Activated T-helper 1 cell treated with Interleukin-2 at 50 U/mL for 16 hours (primary cell): ENCODE data around the gene RBAK.
"Not testable (repeated sequence)": the region's sequence is repeated elsewhere in the genome, so short reads cannot be mapped to it uniquely, and the experiment has no call there.

Source experiments
- DNase-seq: peaks from one replicate; pipeline ENCODE4 v3.0.0-alpha.2; 2020; ENCODE audit warnings: low read depth

Gene RBAK

DNA sequence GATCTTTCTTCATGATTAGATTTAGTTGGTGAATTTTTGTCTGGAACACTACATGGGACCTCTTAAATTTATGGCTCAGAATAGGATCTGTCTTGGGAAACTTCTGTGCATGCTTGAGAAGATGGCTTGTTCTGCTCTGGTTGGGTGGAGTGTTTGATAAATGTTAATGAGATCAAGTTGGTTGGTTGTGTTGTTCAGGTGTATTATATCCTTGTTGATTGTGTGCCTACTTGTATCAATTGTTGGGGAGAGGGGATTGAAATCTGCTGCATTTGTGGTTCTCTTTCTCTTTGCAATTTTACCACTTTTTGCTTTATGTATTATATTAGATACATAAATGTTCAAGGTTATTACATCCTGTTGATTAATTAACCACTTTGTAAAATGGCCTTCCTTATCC, 6.1 kb downstream of the RBAK start:
- DNase-seq: not testable (repeated sequence)

DNA sequence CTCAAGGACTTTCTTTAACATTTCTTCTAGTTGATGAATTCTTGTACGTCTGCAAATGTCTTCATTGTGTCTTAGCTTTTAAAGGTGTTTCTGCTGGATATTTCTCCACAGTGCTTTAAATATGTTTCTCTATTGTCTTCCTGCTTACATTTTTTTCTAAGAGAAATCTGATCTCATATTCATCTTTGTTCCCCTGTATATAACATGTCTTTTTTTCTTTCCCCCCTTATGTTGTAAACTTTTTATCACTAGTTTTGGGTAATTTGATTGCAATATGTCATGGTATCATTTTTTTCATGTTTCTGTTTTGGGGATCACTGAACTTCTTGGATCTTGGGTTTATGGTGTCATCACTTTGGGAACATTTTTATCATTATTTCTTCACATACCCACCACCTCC, 7.5 kb downstream of the RBAK start:
- DNase-seq: no peak

DNA sequence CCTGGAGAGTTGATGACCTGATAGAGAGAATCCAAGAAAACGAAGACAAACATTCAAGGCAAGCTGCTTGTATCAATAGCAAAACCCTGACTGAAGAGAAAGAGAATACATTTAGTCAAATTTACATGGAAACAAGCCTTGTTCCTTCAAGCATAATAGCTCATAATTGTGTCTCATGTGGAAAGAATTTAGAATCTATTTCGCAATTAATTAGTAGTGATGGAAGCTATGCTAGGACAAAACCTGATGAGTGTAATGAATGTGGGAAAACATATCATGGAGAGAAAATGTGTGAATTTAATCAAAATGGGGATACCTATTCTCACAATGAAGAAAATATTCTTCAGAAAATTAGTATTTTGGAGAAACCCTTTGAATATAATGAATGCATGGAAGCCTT, 18.0 kb downstream of the RBAK start:
- no peak for DNase-seq

DNA sequence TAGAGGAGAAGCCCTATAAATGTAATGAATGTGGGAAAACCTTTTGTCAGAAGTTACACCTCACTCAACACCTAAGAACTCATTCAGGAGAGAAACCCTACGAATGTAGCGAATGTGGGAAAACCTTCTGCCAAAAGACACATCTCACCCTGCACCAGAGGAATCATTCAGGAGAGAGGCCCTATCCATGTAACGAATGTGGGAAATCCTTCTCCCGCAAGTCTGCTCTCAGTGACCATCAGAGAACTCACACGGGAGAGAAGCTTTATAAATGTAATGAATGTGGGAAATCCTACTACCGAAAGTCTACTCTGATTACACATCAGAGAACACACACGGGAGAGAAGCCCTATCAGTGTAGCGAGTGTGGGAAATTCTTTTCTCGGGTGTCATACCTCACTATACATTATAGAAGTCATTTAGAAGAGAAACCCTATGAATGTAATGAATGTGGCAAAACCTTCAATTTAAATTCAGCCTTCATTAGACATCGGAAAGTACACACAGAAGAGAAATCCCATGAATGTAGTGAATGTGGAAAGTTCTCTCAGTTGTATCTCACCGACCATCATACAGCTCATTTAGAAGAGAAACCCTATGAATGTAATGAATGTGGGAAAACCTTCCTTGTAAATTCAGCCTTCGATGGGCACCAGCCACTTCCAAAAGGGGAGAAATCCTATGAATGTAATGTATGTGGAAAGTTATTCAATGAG, 18.9 kb downstream of the RBAK start:
- no peak for DNase-seq

DNA sequence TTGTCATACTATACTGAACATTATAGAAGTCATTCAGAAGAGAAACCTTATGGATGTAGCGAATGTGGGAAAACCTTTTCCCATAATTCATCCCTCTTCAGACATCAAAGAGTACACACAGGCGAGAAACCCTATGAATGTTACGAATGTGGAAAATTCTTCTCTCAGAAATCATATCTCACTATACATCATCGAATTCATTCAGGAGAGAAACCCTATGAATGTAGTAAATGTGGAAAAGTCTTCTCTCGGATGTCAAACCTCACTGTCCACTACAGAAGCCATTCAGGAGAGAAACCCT, 19.4 kb downstream of the RBAK start:
- DNase-seq: no peak

DNA sequence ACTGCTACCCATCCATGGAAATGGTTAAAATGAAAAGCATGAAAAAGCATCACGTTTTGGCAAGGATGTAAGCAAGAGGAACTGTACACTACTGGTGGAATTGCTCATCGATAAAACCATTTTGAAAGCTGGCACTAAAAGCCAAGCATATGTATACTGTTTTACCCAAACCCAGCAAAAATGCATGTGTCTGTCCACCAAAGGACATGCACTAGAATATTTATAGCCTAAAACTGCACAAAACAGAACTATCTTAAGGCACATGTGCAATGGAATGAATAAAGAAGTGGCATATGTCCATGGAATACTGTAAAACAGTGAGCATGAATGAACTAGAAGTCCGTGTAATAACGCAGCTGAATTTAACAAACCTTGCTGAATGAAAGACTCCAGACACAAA, 22.9 kb downstream of the RBAK start:
- DNase-seq: no peak

DNA sequence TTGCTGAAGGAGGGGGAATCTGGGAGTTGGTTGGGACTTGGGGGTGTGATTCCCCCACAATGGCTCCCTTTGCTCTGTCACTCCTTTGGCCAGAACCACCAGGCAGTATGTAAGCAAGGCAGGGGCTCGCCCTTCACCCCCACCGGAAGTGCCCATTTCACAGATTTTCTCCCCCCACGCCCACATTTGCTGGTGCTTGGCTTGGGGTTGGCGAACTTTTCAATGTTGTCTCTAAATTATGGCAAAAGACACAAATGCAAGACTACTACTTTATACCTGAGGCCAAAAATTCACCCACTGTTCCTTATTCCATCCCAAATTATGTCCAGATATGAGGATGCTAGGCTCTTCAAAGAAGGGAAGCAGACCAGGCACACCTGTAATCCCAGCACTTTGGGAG, 24.5 kb downstream of the RBAK start:
- no peak for DNase-seq

DNA sequence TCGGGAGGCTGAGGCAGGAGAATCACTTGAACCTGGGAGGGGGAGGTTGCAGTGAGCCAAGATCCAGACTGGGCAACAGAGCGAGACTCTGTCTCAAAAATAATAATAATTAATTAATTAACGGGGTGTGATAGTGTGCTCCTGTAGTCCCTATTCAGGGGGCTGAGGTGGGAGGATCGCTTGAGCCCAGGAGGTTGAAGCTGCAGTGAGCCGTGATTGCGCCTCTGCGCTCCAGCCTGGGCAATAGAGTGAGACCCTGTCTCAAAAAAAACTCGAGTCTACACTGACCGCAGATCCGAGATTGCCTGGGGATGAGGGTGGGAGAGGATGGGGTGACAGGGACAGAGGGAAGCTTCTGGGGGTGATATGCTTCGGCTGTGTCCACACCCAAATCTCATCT, 29.5 kb downstream of the RBAK start:
- not testable (repeated sequence) for DNase-seq

DNA sequence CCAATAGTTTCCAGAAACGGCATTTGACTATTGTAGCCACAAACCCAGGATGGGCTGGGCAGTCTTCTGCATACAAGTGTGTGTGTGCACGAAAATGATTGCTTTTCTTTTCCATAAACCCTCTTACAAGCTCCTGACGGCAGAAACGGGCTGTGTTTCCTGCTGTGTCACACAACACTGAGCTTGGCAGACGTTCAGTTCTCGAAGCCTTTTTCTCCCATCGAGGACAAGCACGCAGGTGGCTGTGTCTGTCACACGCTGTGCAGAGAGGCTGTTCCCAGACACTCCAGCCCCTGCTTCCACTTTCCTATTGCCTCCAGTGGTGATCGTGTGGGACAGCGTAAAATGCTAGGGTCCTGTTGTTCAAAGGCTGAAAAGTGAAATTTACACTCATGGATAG, 32.1 kb downstream of the RBAK start:
- DNase-seq: no peak

DNA sequence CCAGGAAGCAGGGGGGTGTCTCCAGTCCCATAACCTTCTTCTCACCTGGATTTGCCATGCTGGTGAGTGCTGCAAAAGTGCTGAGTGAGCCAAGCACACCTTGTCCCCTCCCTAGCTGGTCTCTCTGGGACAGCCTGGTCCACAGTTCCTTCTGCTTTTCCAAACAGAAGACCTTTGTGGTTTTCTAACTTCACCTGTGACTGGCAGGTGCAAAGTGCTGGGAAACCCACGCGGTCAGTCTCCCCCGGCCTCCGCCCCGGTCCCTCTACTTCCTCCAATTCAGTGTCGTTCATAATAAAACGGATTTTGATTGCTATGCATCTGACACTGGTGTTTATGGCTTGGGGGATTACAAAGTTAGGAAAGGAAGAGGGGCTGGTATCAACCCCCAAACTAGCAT, 37.1 kb downstream of the RBAK start:
- no peak for DNase-seq

DNA sequence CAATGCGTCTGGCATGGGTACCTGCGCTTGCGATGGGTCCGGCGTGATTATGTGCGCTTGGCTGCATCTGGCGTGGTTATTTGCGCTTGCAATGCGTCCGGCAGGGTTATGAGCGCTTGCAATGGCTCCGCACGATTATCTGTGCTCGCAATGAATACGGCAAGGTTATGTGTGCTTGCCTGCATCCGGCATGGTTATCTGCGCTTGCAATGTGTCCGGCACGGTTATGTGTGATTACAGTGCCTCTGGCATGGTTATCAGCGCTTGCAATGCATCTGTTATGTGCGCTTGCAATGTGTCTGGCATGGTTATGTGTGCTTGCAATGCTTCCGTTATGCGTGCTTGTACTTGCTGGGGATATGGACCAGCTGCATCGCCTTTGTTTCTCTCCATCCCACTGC, 37.7 kb downstream of the RBAK start:
- DNase-seq: no peak

DNA sequence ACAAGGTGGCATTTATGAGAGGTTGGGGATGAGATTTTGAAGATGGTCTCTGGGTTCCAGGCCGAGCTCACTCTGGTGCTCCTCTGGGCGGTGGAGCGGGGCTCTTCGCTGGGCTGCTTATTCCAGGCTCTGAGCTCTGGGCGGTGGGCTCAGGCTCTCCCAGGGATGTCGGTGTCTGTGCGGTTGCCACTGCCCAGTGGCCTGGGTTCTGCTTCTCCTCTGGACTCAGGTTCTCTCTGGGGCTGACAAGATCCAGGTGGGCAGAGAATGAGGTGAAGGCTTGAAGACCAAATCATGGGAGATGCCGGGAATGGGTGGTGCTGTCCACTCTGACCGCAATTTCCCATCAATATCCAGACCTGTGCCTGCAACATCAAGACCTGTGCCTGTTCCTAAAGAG, 40.6 kb downstream of the RBAK start:
- no peak for DNase-seq

DNA sequence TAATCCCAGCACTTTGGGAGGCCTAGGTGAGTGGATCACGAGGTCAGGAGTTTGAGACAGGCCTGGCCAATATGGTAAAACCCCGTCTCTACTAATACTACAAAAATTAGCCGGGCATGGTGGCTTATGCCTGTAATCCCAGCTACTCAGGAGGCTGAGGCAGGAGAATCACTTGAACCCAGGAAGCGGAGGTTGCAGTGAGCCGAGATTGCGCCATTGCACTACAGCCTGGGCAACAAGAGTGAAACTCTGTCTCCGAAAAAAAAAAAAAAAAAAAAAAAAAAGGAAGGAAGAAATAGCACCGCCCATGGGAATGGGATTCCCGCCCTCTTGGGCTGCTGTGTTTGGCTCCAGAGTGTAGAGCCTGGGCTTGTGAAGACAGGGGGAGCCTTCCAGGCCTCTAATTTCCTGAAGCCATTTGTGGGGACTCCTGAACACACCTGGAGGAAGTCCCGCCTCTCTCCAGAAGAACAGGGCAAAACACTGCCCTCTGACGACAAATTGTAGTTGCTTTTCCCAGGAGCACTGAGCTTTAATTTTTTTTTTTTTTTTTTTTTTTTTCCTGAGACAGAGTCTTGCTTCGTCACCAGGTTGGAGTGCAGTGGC, 42.7 kb downstream of the RBAK start:
- DNase-seq: not testable (repeated sequence)

DNA sequence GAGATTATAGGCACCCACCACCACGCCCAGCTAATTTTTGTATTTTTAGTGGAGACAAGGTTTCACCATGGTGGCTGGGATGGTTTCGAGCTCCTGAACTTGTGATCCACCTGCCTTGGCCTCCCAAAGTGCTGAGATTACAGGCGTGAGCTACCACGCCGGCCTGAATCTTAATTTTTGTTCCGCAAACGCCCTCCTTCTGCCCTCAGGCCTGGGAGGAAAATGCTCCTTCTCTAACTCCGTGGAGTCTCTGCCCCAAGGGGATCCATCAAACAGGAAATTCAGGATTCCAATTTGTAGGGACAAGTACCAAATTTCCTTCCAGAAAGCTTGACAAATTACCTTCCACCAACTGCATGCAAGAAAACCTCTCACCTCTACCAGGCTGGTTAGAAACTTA, 43.2 kb downstream of the RBAK start:
- no peak for DNase-seq

DNA sequence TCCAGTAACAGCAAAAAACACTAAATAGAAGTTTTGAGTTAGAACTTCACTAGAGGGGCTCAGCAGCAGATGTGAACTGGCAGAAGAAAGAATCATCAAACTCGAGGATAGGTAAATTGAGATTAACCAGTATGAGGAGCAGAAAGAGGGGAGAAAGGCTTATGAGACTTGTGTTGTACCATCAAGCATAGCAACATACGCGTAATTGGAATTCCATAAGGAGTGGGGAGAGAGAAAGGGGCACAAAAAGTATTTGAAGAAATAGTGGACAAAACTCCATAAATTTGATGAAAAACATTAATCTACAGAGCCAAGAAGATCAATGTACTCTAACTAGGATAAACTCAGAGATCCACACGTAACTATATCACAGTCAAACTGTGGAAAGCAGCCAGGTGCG, 48.3 kb downstream of the RBAK start:
- no peak for DNase-seq

DNA sequence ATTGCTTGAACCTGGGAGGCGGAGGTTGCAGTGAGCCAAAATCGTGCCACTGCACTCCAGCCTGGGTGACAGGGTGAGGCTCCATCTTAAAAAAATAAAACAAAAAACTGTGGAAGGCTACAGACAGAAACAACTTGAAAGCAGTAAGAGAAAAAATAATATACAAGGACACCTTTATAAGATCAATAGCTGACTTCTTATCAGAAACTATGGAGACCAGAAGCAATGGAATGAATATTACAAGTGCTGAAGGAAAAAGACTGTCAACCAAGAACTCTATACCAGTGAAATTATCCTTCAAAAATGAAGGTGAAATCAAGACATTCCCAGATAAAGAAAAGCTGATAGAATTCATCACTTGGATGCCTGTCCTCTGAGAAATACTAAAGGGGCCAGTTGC, 49.0 kb downstream of the RBAK start:
- no peak for DNase-seq

DNA sequence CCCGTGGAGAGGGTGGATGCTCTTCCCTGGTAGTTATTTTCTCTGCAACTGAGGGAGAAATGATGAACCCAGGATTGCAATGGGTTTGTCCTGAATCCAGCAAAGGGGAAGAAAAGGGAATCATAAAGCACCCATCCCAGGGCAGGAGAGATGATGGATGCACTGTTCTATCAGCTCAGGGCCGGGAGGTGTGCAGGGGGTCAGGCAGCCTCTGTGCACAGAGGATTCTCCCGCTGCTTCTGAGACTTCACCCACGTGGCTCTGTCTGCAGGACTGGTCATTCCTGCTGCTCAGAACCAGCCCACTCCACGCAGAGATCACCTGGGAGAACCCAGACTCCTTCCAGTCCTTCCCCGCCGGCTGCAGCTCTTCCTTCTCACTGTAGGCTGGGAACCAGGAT, 70.7 kb downstream of the RBAK start:
- no peak for DNase-seq

DNA sequence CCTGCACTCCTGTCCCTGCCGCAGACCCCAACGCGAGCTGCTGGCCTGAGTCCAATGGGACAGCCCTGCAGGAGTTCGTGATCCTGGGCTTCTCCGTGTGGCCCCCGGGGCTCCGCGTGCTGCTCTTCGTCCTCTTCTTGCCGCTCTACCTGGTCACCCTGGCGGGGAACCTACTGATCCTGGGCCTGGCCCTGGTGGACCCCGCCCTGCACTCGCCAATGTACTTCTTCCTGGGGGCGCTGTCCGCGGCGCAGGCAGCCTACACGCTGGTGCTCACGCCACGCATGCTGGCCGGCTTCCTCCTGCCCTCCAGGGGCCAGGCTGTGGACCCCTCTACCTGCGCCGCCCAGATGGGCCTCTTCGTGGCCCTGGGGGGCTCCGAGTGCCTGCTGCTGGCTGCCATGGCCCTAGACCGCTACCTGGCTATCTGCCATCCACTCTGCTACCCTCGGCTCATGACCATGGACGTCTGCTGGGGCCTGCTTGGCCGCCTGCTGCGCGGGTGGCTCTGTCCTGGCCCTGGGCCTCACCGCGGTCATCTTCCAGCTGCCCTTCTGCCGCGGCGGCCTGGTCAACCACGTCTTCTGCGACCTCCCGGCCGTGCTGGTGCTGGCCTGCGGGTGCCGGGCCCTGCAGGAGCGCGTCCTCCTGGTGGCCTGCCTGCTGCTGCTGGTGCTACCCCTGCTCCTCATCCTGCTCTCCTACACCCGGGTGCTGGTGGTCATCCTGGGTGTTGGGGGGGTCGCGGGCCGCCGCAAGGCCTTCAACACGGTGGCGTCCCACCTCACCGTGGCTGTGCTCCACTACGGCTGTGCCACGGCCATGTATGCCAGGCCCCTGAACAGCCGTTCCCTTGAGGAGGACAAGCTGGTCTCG, 71.7 kb downstream of the RBAK start:
- no peak for DNase-seq
